ENCODE results near the gene DPP10. TPM values are rescaled to one million over a fixed set of nuclear protein-coding genes. Genes with fewer than 3 reads are reported as not detected.
"Not testable (repeated sequence)": the region's sequence is repeated elsewhere in the genome, so short reads cannot be mapped to it uniquely, and the experiment has no call there.

DPP10 gene
- 1 to 10 TPM; 3.3 to 6.6 (median 4.7) TPM for total RNA-seq

- no peak for DNase-seq (ENCODE audit: extremely low spot score)
- 0% methylated on average over 5 of the region's 5 CpGs for WGBS
- Histone ChIP-seq H3K36me3 (no peaks in the 10 kb centered on the region), H3K4me3 (no peak within 1 kb of the TSS), H3K27me3 (peaks cover 0 to 4% (median 0%) of the 10 kb centered on the region in 4 donors), H3K27ac (replicated peaks in 1 of 4) (no peak within 1 kb of the TSS), H3K4me1 (no peaks in the 10 kb centered on the region), H3K9me3 (peaks cover 0 to 6% (median 0%) of the 10 kb centered on the region in 4 donors)
- TF ChIP-seq POLR2A (IDR thresholded peaks at IDR 0.05; ENCODE audit: low read depth), result no peak
- TF ChIP-seq CTCF (IDR thresholded peaks at IDR 0.05), result no peak
- no peak for TF ChIP-seq POLR2AphosphoS5 (IDR thresholded peaks at IDR 0.05)
- no peak for TF ChIP-seq EP300 (IDR thresholded peaks at IDR 0.05)
- intact Hi-C loops (cut with DNase I), result no loop called here
Observed at GRCh38 chr2:114442510-114442909, at the start of gene DPP10. Gene DPP10 (plus strand): TSS chr2:114442641.

- Histone ChIP-seq H3K4me1 (peaks cover 0 to 5% (median 0%) of the 10 kb centered on the region in 4 donors), H3K36me3 (no peaks in the 10 kb centered on the region), H3K27me3 (no peaks in the 10 kb centered on the region), H3K27ac (replicated peaks in 1 of 4) (no peak overlapping the region), H3K9me3 (no peaks in the 10 kb centered on the region), H3K4me3 (no peak overlapping the region)
- intact Hi-C loops (cut with DNase I), result no loop called here
- TF ChIP-seq EP300 (IDR thresholded peaks at IDR 0.05) (no peak), POLR2A (IDR thresholded peaks at IDR 0.05; ENCODE audit: low read depth) (no peak), CTCF (IDR thresholded peaks at IDR 0.05) (no peak), POLR2AphosphoS5 (IDR thresholded peaks at IDR 0.05) (no peak)
- DNase-seq (ENCODE audit: extremely low spot score), result no peak
- WGBS, result 83% methylated on average over 3 of the region's 3 CpGs
Observed at GRCh38 chr2:114400890-114401289, 41.6 kb upstream of the DPP10 start.

- no peak for TF ChIP-seq POLR2A (IDR thresholded peaks at IDR 0.05; ENCODE audit: low read depth)
- no peak for TF ChIP-seq POLR2AphosphoS5 (IDR thresholded peaks at IDR 0.05)
- Histone ChIP-seq H3K27me3 (no peaks in the 10 kb centered on the region), H3K4me3 (no peak overlapping the region), H3K9me3 (peaks cover 0 to 3% (median 0%) of the 10 kb centered on the region in 4 donors), H3K4me1 (no peaks in the 10 kb centered on the region), H3K36me3 (no peaks in the 10 kb centered on the region), H3K27ac (replicated peaks in 1 of 4) (no peak overlapping the region)
- 53% methylated on average over 10 of the region's 10 CpGs for WGBS
- DNase-seq (ENCODE audit: extremely low spot score), result no peak
- intact Hi-C loops (cut with DNase I), result no loop called here
Observed at GRCh38 chr2:114405247-114406116, 37.0 kb upstream of the DPP10 start.

- no peak for TF ChIP-seq CTCF (IDR thresholded peaks at IDR 0.05)
- no peak for TF ChIP-seq POLR2AphosphoS5 (IDR thresholded peaks at IDR 0.05)
- no peak for TF ChIP-seq POLR2A (IDR thresholded peaks at IDR 0.05; ENCODE audit: low read depth)
- TF ChIP-seq EP300 (IDR thresholded peaks at IDR 0.05), result no peak
- 61% methylated on average over 2 of the region's 2 CpGs for WGBS
Observed at GRCh38 chr2:114406347-114406746, 36.1 kb upstream of the DPP10 start.

GRCh38 chr2:114407353-114407752 lies 35.1 kb upstream of the DPP10 start:
- intact Hi-C loops (cut with DNase I); H3K27ac ChIP-seq (replicated peaks in 1 of 4); H3K4me1 ChIP-seq; H3K27me3 ChIP-seq; H3K9me3 ChIP-seq; DNase-seq (ENCODE audit: extremely low spot score); H3K36me3 ChIP-seq; H3K4me3 ChIP-seq: not testable (repeated sequence)
- WGBS, result 94% methylated on average over 3 of the region's 5 CpGs

More at GRCh38 chr2:114406347-114406746, 36.1 kb upstream of the DPP10 start:
- Histone ChIP-seq H3K4me3 (no peak overlapping the region), H3K4me1 (no peaks in the 10 kb centered on the region), H3K9me3 (peaks cover 0 to 3% (median 0%) of the 10 kb centered on the region in 4 donors), H3K27ac (replicated peaks in 1 of 4) (no peak overlapping the region), H3K36me3 (no peaks in the 10 kb centered on the region), H3K27me3 (no peaks in the 10 kb centered on the region)
- no peak for DNase-seq (ENCODE audit: extremely low spot score)
- intact Hi-C loops (cut with DNase I), result no loop called here

All from esophagus muscularis mucosa (tissue), 4 donors.